Parathyroid adenoma (tissue), 2 donors: Measurements from ENCODE around the gene PGA4.

ENCODE experiments used
- H2AFZ ChIP-seq: fragments of 300-600 bp; sonication (generic); one replicate; pipeline ENCODE4 v1.7.0; 2017; ENCODE audit warnings: antibody characterized with exemption, mild to moderate bottlenecking
- H3K27ac ChIP-seq: fragments of 300-600 bp; sonication (generic); one replicate; pipeline ENCODE4 v1.7.0; 2017
- H3K27me3 ChIP-seq: fragments of 300-600 bp; sonication (generic); one replicate; pipeline ENCODE4 v1.7.0; 2017; ENCODE audit warnings: low read length; ENCODE audit not compliant: control insufficient read depth, insufficient read depth
- H3K36me3 ChIP-seq: fragments of 300-600 bp; sonication (generic); one replicate; pipeline ENCODE4 v1.7.0; 2017; ENCODE audit warnings: low read length; ENCODE audit not compliant: control insufficient read depth, insufficient read depth
- H3K4me1 ChIP-seq: fragments of 300-600 bp; sonication (generic); one replicate; pipeline ENCODE4 v1.7.0; 2017; ENCODE audit warnings: control low read depth
- H3K4me2 ChIP-seq: fragments of 300-600 bp; sonication (generic); one replicate; pipeline ENCODE4 v1.7.0; 2017; ENCODE audit warnings: low read length
- H3K4me3 ChIP-seq: fragments of 300-600 bp; sonication (generic); one replicate; pipeline ENCODE4 v1.7.0; 2017; ENCODE audit warnings: low read depth, low read length
- H3K79me2 ChIP-seq: fragments of 300-600 bp; sonication (generic); one replicate; pipeline ENCODE4 v1.7.0; 2017; ENCODE audit warnings: control low read depth
- H3K9ac ChIP-seq: fragments of 300-600 bp; sonication (generic); one replicate; pipeline ENCODE4 v1.7.0; 2017; ENCODE audit warnings: mild to moderate bottlenecking
- H3K9me3 ChIP-seq: fragments of 300-600 bp; sonication (generic); one replicate; pipeline ENCODE4 v1.7.0; 2017; ENCODE audit warnings: low read length; ENCODE audit not compliant: control insufficient read depth
- CTCF ChIP-seq: fragments of 300-600 bp; sonication (generic); IDR thresholded peaks from one replicate; pipeline ENCODE4 v1.7.0; 2017; ENCODE audit warnings: antibody characterized with exemption, mild to moderate bottlenecking
- donor health status: primary hyperparathyroidism.

Gene PGA4

GRCh38 chr11:61267437-61267841 is 45.3 kb downstream of the PGA4 start:
- no peaks in the 10 kb centered on the region for H3K36me3 ChIP-seq
- no peak for TF ChIP-seq CTCF
- H3K4me3 ChIP-seq: no peak overlapping the region
- no peaks in the 10 kb centered on the region for H3K79me2 ChIP-seq
- H3K27me3 ChIP-seq: no peaks in the 10 kb centered on the region
- no peak overlapping the region for H2AFZ ChIP-seq
- H3K9ac ChIP-seq: no peak overlapping the region
- H3K4me1 ChIP-seq: no peaks in the 10 kb centered on the region
- no peak overlapping the region for H3K4me2 ChIP-seq
- no peak overlapping the region for H3K27ac ChIP-seq
- no peaks in the 10 kb centered on the region for H3K9me3 ChIP-seq

- Histone ChIP-seq H3K9me3 (no peaks in the 10 kb centered on the region), H3K4me1 (no peaks in the 10 kb centered on the region), H3K4me2 (no peak overlapping the region), H3K4me3 (no peak overlapping the region), H3K79me2 (no peaks in the 10 kb centered on the region), H3K9ac (no peak overlapping the region), H3K27me3 (no peaks in the 10 kb centered on the region), H3K27ac (no peak overlapping the region), H3K36me3 (no peaks in the 10 kb centered on the region), H2AFZ (no peak overlapping the region)
- TF ChIP-seq CTCF: no peak
These were observed 46.6 kb downstream of the PGA4 start for GRCh38 chr11:61268588-61269250.

- no peak overlapping the region for H3K27ac ChIP-seq
- no peaks in the 10 kb centered on the region for H3K27me3 ChIP-seq
- TF ChIP-seq CTCF: no peak
- no peak overlapping the region for H2AFZ ChIP-seq
- H3K4me2 ChIP-seq: no peak overlapping the region
- no peaks in the 10 kb centered on the region for H3K4me1 ChIP-seq
- H3K4me3 ChIP-seq: no peak overlapping the region
- H3K9me3 ChIP-seq: no peaks in the 10 kb centered on the region
- H3K9ac ChIP-seq: no peak overlapping the region
- no peaks in the 10 kb centered on the region for H3K79me2 ChIP-seq
- H3K36me3 ChIP-seq: no peaks in the 10 kb centered on the region
These were observed 48.4 kb downstream of the PGA4 start for GRCh38 chr11:61270354-61271076.

- H3K4me1 ChIP-seq: no peaks in the 10 kb centered on the region
- no peak overlapping the region for H3K9ac ChIP-seq
- no peak overlapping the region for H3K4me3 ChIP-seq
- H3K27me3 ChIP-seq: no peaks in the 10 kb centered on the region
- H3K9me3 ChIP-seq: no peaks in the 10 kb centered on the region
- H3K36me3 ChIP-seq: no peaks in the 10 kb centered on the region
- H3K27ac ChIP-seq: no peak overlapping the region
- H3K4me2 ChIP-seq: no peak overlapping the region
- no peak for TF ChIP-seq CTCF
- H3K79me2 ChIP-seq: no peaks in the 10 kb centered on the region
- H2AFZ ChIP-seq: no peak overlapping the region
These were observed 50.6 kb downstream of the PGA4 start for GRCh38 chr11:61272731-61273130.
